Muscle of leg (tissue), 11 donors: ENCODE results near the gene BCO2. TPM values are rescaled to one million over a fixed set of nuclear protein-coding genes. Genes with fewer than 3 reads are reported as not detected.

Experiments used
- DNase-seq: peaks from one replicate; pipeline ENCODE4 v3.0.0; 2013
- H3K27ac ChIP-seq: one replicate; pipeline ENCODE4 v1.5.1; 2013; ENCODE audit warnings: mild to moderate bottlenecking, low read length, control low read depth
- H3K27me3 ChIP-seq: one replicate; pipeline ENCODE4 v1.6.1; 2013; ENCODE audit warnings: low read length; ENCODE audit not compliant: control insufficient read depth, insufficient read depth
- H3K36me3 ChIP-seq: one replicate; pipeline ENCODE4 v1.6.1; 2013; ENCODE audit warnings: low read length; ENCODE audit not compliant: control insufficient read depth, insufficient read depth
- H3K4me1 ChIP-seq: one replicate; pipeline ENCODE4 v1.6.1; 2013; ENCODE audit warnings: low read length; ENCODE audit not compliant: control insufficient read depth, insufficient read depth
- H3K4me3 ChIP-seq: one replicate; pipeline ENCODE4 v1.5.1; 2013; ENCODE audit warnings: low read length, control low read depth
- H3K9me3 ChIP-seq: replicated peaks from 2 replicates; pipeline ENCODE4 v1.6.1; 2013; ENCODE audit warnings: low read depth, low read length; ENCODE audit not compliant: control insufficient read depth
- WGBS: methylation state at CpG from one replicate; pipeline ENCODE4 v1.1.5; 2013; ENCODE audit warnings: missing lambda C conversion rate; ENCODE audit not compliant: insufficient coverage; 5-methylcytosine and 5-hydroxymethylcytosine counted together
- polyA plus RNA-seq, 8 donors: library from polyadenylated mRNA; unstranded; fragments of 120-200 nt; gene quantifications; one replicate each; pipeline versions ENCODE4 v1.2.1 to v1.2.3, GENCODE V29; 2013; ENCODE audit warnings: inconsistent platforms in 1 of 8, low replicate concordance in 1 of 8; ENCODE audit not compliant: insufficient read length in 8 of 8, insufficient read depth in 1 of 8
- total RNA-seq: library from RNA; stranded (reverse); fragments of 120-200 nt; gene quantifications from one replicate; pipeline ENCODE4 v1.2.4, GENCODE V29; 2013

Gene BCO2
- total and polyA plus RNA-seq, 9 donors: 5.3 to 13.6 (median 8.3) TPM

DNA sequence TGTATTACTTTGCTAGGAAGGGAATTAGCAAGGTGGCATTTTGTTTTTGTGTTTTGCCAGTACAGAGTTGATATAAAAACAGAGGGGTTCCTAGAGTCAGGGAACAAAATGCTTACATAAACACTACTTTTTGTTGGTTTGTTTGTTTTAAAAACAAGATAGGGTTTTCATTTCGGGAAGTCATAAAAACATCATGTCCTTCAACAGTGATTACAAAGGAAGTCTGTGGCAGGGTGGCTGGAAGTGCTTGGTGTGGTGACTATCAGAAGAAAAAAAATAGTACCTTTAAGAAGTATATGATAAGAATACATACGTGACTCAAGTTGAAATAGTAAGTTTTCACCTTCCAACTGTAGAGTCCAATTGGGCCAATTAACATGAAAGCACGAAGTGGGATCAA lies 10.3 kb upstream of the BCO2 start:
- H3K4me3 ChIP-seq: no peak overlapping the region
- H3K27ac ChIP-seq: no peak overlapping the region
- DNase-seq: no peak
- H3K4me1 ChIP-seq: no peaks in the 10 kb centered on the region
- H3K27me3 ChIP-seq: no peaks in the 10 kb centered on the region
- no peaks in the 10 kb centered on the region for H3K9me3 ChIP-seq
- no CpG with 5 or more reads among the region's 3 CpGs for WGBS
- no peaks in the 10 kb centered on the region for H3K36me3 ChIP-seq

DNA sequence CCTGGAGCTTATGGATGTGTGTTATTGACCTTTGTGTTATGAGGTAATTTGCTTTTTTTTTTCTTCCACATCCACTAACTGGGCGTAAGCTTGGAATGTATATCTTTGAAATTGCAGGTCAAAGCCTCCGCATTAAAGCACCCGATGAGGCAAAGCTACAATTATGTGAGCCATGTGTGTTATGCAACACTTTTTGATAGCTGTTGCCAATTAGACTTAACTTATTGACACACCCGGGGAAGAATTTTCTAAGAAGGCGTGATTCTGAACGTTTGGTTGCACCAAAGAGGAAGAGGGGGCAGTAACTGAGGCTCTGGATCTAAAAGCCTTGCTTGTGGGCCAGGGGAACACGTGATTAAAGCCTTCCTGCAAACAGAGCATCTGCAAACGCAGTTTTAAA lies 8.8 kb upstream of the BCO2 start:
- no peaks in the 10 kb centered on the region for H3K4me1 ChIP-seq
- 84% methylated on average over 5 of the region's 8 CpGs for WGBS
- H3K4me3 ChIP-seq: no peak overlapping the region
- H3K27ac ChIP-seq: no peak overlapping the region
- H3K27me3 ChIP-seq: no peaks in the 10 kb centered on the region
- H3K36me3 ChIP-seq: no peaks in the 10 kb centered on the region
- H3K9me3 ChIP-seq: no peaks in the 10 kb centered on the region
- no peak for DNase-seq

DNA sequence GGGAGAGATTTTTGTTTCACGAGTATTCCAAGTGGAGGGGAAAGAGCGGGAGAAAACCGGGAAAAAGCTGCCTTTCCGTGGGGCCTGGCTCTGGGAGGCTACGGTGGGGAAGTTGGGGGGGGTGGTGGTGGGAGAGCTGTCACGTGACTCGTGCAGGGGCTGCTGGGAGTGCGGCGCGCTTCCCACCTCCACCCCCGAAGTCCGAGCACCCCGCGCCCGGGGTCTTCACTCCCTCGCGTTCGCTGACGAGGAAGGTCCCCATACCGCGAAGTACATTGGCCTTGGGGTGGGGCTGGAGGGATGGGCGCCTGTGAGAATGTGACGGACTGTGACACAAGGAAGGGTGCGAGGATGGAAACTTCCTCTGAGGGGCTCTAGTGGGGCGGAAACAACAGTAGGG lies 8.2 kb upstream of the BCO2 start, which contains the start of gene TEX12:
Gene TEX12 (plus strand): TSS at position 228 of the 400 bp plus-strand sequence. CDS start 1,897 bp downstream, outside the sequence.
- Histone ChIP-seq H3K27me3 (no peaks in the 10 kb centered on the region), H3K36me3 (no peaks in the 10 kb centered on the region), H3K27ac (no peak within 1 kb of the TSS), H3K9me3 (no peaks in the 10 kb centered on the region), H3K4me1 (no peaks in the 10 kb centered on the region), H3K4me3 (no peak within 1 kb of the TSS)
- no peak for DNase-seq
- WGBS: 78% methylated on average over 19 of the region's 25 CpGs

DNA sequence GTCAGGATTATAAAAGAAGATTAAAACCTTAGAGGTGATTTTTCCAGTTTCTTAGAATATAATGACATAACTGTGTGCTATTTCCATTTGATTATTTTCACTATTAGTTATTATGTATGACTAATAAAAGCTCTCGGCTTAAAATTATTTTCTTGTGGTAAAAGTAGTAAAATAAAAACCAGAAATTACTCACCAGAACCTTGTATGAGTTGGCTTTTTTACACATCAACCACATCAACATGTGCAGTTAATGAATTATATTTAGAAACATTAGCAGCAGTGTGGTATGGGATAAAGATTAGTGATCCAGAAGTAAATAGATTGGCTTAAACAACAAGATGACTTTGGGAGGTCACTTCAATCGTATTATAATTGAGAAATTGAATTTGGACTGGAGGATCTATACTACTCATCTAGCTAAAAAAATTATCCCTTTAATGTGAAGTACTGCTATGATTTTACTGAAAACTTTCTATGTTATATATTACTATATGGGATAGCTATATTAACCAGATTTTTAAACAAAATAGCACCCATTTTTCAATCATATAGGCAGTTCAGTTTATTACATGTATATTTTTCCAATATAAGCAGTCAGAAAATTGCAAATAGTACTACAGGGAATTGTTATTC lies 2.8 kb upstream of the BCO2 start:
- WGBS: no CpG with 5 or more reads among the region's 2 CpGs
- DNase-seq: no peak
- Histone ChIP-seq H3K27ac (no peak overlapping the region), H3K9me3 (no peaks in the 10 kb centered on the region), H3K4me1 (peaks cover 3% of the 10 kb centered on the region), H3K4me3 (no peak overlapping the region), H3K27me3 (no peaks in the 10 kb centered on the region), H3K36me3 (no peaks in the 10 kb centered on the region)

DNA sequence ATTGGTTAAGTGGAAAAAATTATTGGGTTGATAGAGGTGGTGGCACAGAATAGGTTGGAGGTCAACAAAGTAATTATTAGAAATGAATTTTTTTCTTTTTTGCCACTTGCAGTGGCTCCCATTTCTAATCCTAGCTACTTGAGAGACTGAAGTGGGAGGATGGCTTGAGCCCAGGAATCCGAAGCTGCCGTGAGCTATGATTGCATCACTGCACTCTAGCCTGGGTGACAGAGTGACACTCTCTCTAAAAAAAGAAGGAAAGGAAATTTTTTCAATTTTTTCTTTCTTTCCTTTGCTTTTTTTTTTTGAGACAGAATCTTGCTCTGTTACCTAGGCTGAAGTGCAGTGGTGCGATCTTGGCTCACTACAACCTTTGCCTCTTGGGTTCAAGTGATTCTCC lies 2.2 kb upstream of the BCO2 start:
- no peak for DNase-seq
- H3K27me3 ChIP-seq: no peaks in the 10 kb centered on the region
- WGBS: no CpG with 5 or more reads among the region's 3 CpGs
- peaks cover 3% of the 10 kb centered on the region for H3K4me1 ChIP-seq
- no peak overlapping the region for H3K27ac ChIP-seq
- H3K36me3 ChIP-seq: no peaks in the 10 kb centered on the region
- no peaks in the 10 kb centered on the region for H3K9me3 ChIP-seq
- no peak overlapping the region for H3K4me3 ChIP-seq

DNA sequence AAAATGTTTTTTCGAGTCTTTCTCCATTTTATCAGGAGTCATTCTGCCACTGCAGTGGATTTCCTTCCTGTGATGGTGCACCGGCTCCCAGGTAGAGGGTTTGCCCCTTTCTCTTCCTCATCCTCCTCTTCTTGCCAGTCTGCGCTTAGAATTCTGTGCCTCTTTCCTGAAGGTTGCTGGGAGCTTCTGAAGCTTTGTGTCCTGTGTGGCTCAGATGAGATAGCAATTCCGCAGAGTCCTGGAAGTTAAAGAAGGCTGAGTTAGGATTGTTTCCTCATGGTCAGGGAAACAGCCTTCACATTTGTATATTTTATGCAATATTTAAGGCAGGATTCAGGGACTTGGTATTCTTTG lies 264 bp downstream of the BCO2 start:
- no peaks in the 10 kb centered on the region for H3K9me3 ChIP-seq
- DNase-seq: no peak
- H3K36me3 ChIP-seq: no peaks in the 10 kb centered on the region
- H3K4me3 ChIP-seq: peak overlapping the region; percentile 42
- 8% methylated on average over 2 of the region's 4 CpGs for WGBS
- no peaks in the 10 kb centered on the region for H3K27me3 ChIP-seq
- peaks cover 3% of the 10 kb centered on the region for H3K4me1 ChIP-seq
- peak overlapping the region; percentile 93 for H3K27ac ChIP-seq

DNA sequence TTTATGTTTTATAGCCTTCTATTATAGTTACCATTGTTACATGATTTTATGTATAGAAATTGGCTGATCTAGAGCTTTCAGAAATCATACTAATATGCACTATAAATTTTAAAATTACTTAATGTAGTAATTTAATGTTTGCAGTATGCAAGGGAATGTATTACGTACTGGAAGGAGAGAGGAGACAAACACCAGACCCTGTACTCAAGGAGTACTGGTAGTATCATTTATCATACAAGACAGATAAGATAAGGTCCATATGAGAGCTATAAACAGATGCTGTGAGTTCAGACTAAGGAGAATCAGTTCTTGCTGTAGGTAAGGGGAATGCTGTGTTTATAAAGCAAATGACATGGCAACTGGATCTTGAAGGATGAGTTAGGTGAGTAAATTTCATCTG lies 765 bp downstream of the BCO2 start:
- whole genome bisulfite sequencing: no CpG with 5 or more reads among the region's 1 CpG
- Histone ChIP-seq H3K27ac (peak overlapping the region; percentile 93), H3K36me3 (no peaks in the 10 kb centered on the region), H3K27me3 (no peaks in the 10 kb centered on the region), H3K4me3 (peak overlapping the region; percentile 42), H3K9me3 (no peaks in the 10 kb centered on the region), H3K4me1 (peaks cover 3% of the 10 kb centered on the region)
- no peak for DNase-seq

DNA sequence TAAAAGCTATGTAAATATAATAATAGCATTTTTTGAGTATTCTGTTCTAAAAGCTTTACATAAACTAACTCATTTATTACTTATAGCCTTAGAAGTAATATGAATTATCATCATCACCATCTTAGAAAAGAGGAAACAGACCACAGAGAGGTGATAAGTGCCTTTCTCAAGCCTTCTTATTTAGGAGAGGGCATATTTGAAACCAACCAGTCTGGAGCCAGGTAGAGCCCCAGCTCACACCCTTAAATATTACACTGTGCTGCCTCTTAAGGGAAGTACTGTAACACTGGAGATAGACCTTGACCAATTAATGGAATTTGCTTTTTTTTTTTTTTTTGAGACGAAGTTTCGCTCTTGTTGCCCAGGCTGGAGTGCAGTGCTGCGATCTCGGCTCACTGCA lies 2.3 kb downstream of the BCO2 start:
- DNase-seq: no peak
- peaks cover 3% of the 10 kb centered on the region for H3K4me1 ChIP-seq
- no peak overlapping the region for H3K27ac ChIP-seq
- no peaks in the 10 kb centered on the region for H3K9me3 ChIP-seq
- H3K27me3 ChIP-seq: no peaks in the 10 kb centered on the region
- no peak overlapping the region for H3K4me3 ChIP-seq
- WGBS: no CpG with 5 or more reads among the region's 4 CpGs
- H3K36me3 ChIP-seq: no peaks in the 10 kb centered on the region

DNA sequence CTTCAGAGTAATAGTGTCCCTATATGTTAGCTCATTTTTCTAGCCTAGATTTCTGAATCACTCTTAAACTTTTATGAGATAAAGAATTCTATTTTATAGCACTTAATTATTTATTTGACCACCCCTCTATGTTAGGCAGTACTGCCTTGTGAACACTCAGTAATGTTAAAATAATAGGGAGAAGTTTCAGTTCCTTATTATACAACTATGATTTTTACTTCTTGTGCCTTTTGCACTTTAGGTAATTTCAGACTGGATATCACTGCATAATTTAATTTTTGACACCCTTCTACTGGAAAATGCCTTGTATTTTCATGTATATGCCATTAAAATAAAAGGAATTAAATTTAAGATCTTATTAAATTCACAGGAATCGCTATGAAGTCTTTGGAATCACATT lies 3.1 kb downstream of the BCO2 start:
- Histone ChIP-seq H3K36me3 (no peaks in the 10 kb centered on the region), H3K4me3 (no peak overlapping the region), H3K4me1 (peaks cover 3% of the 10 kb centered on the region), H3K27ac (no peak overlapping the region), H3K9me3 (no peaks in the 10 kb centered on the region), H3K27me3 (no peaks in the 10 kb centered on the region)
- no CpG with 5 or more reads among the region's 1 CpG for WGBS
- no peak for DNase-seq

DNA sequence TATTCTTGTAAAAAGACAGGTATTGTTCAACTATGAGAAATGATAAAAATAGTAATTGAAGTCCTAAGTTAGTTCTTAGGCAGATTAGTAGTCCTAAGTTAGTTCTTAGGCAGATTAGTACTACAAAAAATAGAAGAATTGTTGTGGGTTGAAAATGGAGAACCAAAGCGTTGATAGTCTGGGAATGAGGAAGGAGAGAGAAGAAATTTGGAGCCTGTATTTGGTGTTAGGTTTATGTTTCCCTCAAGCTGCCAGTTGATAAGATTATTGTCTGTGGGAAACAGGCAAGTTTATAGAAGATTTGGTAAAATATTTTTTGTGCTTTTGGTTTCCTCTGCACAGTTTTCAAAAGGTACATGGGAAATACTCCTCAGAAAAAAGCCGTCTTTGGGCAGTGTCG lies 3.6 kb downstream of the BCO2 start:
- Histone ChIP-seq H3K9me3 (no peaks in the 10 kb centered on the region), H3K27me3 (no peaks in the 10 kb centered on the region), H3K36me3 (no peaks in the 10 kb centered on the region), H3K4me1 (peaks cover 3% of the 10 kb centered on the region), H3K27ac (no peak overlapping the region), H3K4me3 (no peak overlapping the region)
- no peak for DNase-seq
- 72% methylated on average over 3 of the region's 3 CpGs for WGBS

DNA sequence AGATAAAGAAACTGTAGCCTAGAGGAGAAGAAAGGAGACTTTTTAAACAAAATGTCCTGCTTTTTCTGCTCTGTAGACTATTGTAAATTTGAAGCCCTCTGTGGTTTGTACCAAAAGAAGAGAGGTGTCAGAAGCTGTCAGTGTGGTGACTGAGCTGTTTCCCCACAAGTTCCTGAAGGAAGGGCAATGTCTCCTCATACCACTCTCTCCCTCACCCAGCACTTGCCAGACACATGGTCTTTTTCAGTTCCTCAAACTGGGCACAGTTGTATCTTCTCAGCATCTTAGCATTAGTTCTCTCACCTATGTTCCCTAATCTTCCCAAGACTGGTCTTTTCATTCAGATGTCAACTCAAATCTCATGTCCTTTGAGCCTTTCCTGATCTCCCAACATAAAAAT lies 4.3 kb downstream of the BCO2 start:
- Histone ChIP-seq H3K36me3 (no peaks in the 10 kb centered on the region), H3K4me1 (peaks cover 3% of the 10 kb centered on the region), H3K9me3 (no peaks in the 10 kb centered on the region), H3K27me3 (no peaks in the 10 kb centered on the region), H3K4me3 (no peak overlapping the region), H3K27ac (no peak overlapping the region)
- peak; percentile 51 for DNase-seq
